Measurements from ENCODE around the gene TTPAL.

DNA sequence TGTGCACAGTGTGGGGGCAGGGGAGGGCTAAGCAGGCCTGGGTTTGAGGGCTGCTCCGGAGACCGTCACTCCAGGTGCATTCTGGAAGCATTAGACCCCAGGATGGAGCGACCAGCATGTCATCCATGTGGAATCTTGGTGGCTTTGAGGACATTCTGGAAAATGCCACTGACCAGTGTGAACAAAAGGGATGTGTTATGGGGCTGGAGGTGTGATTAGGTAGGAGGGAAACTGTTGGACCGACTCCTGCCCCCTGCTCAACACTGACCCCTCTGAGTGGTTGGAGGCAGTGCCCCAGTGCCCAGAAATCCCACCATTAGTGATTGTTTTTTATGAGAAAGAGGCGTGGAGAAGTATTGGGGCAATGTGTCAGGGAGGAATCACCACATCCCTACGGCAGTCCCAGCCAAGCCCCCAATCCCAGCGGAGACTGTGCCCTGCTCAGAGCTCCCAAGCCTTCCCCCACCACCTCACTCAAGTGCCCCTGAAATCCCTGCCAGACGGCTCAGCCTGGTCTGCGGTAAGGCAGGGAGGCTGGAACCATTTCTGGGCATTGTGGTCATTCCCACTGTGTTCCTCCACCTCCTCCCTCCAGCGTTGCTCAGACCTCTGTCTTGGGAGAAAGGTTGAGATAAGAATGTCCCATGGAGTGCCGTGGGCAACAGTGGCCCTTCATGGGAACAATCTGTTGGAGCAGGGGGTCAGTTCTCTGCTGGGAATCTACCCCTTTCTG, 44.0 kb upstream of the TTPAL start:
- TF ChIP-seq, protein P1, sequence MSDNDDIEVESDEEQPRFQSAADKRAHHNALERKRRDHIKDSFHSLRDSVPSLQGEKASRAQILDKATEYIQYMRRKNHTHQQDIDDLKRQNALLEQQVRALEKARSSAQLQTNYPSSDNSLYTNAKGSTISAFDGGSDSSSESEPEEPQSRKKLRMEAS (IDR thresholded peaks at IDR 0.05), result no peak
- TF ChIP-seq, protein P2, sequence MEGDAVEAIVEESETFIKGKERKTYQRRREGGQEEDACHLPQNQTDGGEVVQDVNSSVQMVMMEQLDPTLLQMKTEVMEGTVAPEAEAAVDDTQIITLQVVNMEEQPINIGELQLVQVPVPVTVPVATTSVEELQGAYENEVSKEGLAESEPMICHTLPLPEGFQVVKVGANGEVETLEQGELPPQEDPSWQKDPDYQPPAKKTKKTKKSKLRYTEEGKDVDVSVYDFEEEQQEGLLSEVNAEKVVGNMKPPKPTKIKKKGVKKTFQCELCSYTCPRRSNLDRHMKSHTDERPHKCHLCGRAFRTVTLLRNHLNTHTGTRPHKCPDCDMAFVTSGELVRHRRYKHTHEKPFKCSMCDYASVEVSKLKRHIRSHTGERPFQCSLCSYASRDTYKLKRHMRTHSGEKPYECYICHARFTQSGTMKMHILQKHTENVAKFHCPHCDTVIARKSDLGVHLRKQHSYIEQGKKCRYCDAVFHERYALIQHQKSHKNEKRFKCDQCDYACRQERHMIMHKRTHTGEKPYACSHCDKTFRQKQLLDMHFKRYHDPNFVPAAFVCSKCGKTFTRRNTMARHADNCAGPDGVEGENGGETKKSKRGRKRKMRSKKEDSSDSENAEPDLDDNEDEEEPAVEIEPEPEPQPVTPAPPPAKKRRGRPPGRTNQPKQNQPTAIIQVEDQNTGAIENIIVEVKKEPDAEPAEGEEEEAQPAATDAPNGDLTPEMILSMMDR (IDR thresholded peaks at IDR 0.05; ENCODE audit: low read depth, low read length, missing input control), result no peak
- TF ChIP-seq, protein P3, sequence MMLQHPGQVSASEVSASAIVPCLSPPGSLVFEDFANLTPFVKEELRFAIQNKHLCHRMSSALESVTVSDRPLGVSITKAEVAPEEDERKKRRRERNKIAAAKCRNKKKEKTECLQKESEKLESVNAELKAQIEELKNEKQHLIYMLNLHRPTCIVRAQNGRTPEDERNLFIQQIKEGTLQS (IDR thresholded peaks at IDR 0.05), result no peak
- TF ChIP-seq RAD21 (IDR thresholded peaks at IDR 0.05) (peak in 1 of 2 donors; percentile 4), EGR1 (IDR thresholded peaks at IDR 0.05; ENCODE audit: low read depth in 2 of 2) (no peak), TAF1 (conservative IDR thresholded peaks at IDR 0.05) (no peak)
- TF ChIP-seq, protein P4, sequence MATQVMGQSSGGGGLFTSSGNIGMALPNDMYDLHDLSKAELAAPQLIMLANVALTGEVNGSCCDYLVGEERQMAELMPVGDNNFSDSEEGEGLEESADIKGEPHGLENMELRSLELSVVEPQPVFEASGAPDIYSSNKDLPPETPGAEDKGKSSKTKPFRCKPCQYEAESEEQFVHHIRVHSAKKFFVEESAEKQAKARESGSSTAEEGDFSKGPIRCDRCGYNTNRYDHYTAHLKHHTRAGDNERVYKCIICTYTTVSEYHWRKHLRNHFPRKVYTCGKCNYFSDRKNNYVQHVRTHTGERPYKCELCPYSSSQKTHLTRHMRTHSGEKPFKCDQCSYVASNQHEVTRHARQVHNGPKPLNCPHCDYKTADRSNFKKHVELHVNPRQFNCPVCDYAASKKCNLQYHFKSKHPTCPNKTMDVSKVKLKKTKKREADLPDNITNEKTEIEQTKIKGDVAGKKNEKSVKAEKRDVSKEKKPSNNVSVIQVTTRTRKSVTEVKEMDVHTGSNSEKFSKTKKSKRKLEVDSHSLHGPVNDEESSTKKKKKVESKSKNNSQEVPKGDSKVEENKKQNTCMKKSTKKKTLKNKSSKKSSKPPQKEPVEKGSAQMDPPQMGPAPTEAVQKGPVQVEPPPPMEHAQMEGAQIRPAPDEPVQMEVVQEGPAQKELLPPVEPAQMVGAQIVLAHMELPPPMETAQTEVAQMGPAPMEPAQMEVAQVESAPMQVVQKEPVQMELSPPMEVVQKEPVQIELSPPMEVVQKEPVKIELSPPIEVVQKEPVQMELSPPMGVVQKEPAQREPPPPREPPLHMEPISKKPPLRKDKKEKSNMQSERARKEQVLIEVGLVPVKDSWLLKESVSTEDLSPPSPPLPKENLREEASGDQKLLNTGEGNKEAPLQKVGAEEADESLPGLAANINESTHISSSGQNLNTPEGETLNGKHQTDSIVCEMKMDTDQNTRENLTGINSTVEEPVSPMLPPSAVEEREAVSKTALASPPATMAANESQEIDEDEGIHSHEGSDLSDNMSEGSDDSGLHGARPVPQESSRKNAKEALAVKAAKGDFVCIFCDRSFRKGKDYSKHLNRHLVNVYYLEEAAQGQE (IDR thresholded peaks at IDR 0.05), result no peak
